ENCODE results near the gene DLK1. TPM values are rescaled to one million over a fixed set of nuclear protein-coding genes. Genes with fewer than 3 reads are reported as not detected.
A peak's percentile ranks its signal among the peaks of the same experiment; 100 is the strongest.

DLK1 gene
- polyA plus RNA-seq, 1 of the 3 experiments (the other 2 are of a cell fraction) = 1.7 TPM

- Histone ChIP-seq H3K9me3 (no peaks in the 10 kb centered on the region), H3K4me3 (ENCODE audit: low read depth in 2 of 2, low read length in 1 of 2) (no peak overlapping the region), H3K27me3 (ENCODE audit: insufficient read depth) (peaks cover 13% of the 10 kb centered on the region; the same call in 1 of the 2 replicates), H3K9me2 (no peaks in the 10 kb centered on the region), H3K36me3 (replicated peaks in 1 of 2; ENCODE audit: control insufficient read depth in 1 of 2, insufficient read depth in 2 of 2, low read length in 1 of 2) (no peaks in the 10 kb centered on the region), H4K20me1 (ENCODE audit: insufficient read depth) (no peaks in the 10 kb centered on the region), H3F3A (replicated peaks; ENCODE audit: insufficient read depth) (no peaks in the 10 kb centered on the region), H3K4me1 (ENCODE audit: control insufficient read depth in 1 of 2, insufficient read depth in 2 of 2, low read depth in 1 of 2, low read length in 1 of 2) (peaks cover 0 to 78% of the 10 kb centered on the region in 2 experiments; a peak in 1 of 4 replicates), H2AFZ (ENCODE audit: low read depth) (no peak overlapping the region), H3K4me2 (no peak overlapping the region), H3K9ac (no peak overlapping the region), H3K79me2 (ENCODE audit: insufficient read depth) (no peaks in the 10 kb centered on the region), H3K27ac (ENCODE audit: low read depth in 2 of 2, low read length in 1 of 2) (peak overlapping the region in 1 of 2 experiments; percentile 16; a peak in 1 of 4 replicates)
- ChIA-PET POLR2A (interaction anchor here (2.0 to 2.4 kb wide), 2 partner anchors 10 to 45 kb away, joined by 6 to 9 read pairs; no protein-coding TSS in a partner anchor), CTCF (interaction anchor here (0.5 to 1.7 kb wide), 7 partner anchors 12 to 306 kb away, joined by 3 to 5 read pairs (median 3); no protein-coding TSS in a partner anchor)
- whole genome bisulfite sequencing (ENCODE audit: low lambda C conversion rate) = 54% methylated on average over 15 of the region's 21 CpGs
- TF ChIP-seq POLR2AphosphoS5 (IDR thresholded peaks at IDR 0.05; ENCODE audit: low read depth, low read length) = no peak
- TF ChIP-seq TAF1 (IDR thresholded peaks at IDR 0.05; ENCODE audit: borderline replicate concordance, low read depth, low read length) = no peak
- TF ChIP-seq TEAD4 (IDR thresholded peaks at IDR 0.05; ENCODE audit: borderline replicate concordance, insufficient read depth) = no peak
- TF ChIP-seq, protein P1, sequence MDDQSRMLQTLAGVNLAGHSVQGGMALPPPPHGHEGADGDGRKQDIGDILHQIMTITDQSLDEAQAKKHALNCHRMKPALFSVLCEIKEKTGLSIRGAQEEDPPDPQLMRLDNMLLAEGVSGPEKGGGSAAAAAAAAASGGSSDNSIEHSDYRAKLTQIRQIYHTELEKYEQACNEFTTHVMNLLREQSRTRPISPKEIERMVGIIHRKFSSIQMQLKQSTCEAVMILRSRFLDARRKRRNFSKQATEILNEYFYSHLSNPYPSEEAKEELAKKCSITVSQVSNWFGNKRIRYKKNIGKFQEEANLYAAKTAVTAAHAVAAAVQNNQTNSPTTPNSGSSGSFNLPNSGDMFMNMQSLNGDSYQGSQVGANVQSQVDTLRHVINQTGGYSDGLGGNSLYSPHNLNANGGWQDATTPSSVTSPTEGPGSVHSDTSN (IDR thresholded peaks at IDR 0.05) = no peak
- no peak for TF ChIP-seq FOSL2 (IDR thresholded peaks at IDR 0.05; ENCODE audit: borderline replicate concordance, low read depth)
- TF ChIP-seq, protein P2, sequence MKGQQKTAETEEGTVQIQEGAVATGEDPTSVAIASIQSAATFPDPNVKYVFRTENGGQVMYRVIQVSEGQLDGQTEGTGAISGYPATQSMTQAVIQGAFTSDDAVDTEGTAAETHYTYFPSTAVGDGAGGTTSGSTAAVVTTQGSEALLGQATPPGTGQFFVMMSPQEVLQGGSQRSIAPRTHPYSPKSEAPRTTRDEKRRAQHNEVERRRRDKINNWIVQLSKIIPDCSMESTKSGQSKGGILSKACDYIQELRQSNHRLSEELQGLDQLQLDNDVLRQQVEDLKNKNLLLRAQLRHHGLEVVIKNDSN (IDR thresholded peaks at IDR 0.05; ENCODE audit: borderline replicate concordance, low read depth) = no peak
- TF ChIP-seq, protein P3, sequence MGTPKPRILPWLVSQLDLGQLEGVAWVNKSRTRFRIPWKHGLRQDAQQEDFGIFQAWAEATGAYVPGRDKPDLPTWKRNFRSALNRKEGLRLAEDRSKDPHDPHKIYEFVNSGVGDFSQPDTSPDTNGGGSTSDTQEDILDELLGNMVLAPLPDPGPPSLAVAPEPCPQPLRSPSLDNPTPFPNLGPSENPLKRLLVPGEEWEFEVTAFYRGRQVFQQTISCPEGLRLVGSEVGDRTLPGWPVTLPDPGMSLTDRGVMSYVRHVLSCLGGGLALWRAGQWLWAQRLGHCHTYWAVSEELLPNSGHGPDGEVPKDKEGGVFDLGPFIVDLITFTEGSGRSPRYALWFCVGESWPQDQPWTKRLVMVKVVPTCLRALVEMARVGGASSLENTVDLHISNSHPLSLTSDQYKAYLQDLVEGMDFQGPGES (IDR thresholded peaks at IDR 0.05; ENCODE audit: low read depth, low read length) = no peak
- TF ChIP-seq, protein P4, sequence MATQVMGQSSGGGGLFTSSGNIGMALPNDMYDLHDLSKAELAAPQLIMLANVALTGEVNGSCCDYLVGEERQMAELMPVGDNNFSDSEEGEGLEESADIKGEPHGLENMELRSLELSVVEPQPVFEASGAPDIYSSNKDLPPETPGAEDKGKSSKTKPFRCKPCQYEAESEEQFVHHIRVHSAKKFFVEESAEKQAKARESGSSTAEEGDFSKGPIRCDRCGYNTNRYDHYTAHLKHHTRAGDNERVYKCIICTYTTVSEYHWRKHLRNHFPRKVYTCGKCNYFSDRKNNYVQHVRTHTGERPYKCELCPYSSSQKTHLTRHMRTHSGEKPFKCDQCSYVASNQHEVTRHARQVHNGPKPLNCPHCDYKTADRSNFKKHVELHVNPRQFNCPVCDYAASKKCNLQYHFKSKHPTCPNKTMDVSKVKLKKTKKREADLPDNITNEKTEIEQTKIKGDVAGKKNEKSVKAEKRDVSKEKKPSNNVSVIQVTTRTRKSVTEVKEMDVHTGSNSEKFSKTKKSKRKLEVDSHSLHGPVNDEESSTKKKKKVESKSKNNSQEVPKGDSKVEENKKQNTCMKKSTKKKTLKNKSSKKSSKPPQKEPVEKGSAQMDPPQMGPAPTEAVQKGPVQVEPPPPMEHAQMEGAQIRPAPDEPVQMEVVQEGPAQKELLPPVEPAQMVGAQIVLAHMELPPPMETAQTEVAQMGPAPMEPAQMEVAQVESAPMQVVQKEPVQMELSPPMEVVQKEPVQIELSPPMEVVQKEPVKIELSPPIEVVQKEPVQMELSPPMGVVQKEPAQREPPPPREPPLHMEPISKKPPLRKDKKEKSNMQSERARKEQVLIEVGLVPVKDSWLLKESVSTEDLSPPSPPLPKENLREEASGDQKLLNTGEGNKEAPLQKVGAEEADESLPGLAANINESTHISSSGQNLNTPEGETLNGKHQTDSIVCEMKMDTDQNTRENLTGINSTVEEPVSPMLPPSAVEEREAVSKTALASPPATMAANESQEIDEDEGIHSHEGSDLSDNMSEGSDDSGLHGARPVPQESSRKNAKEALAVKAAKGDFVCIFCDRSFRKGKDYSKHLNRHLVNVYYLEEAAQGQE (IDR thresholded peaks at IDR 0.05; ENCODE audit: low read depth, low read length) = no peak
- no peak for TF ChIP-seq RCOR1 (IDR thresholded peaks at IDR 0.05; ENCODE audit: low read length)
- no peak for TF ChIP-seq TCF12 (IDR thresholded peaks at IDR 0.05)
- no peak for TF ChIP-seq EZH2phosphoT487 (IDR thresholded peaks at IDR 0.05; ENCODE audit: borderline replicate concordance, low read depth)
- no peak for DNase-seq
Measured at GRCh38 chr14:100723135-100723829, 3.4 kb upstream of the DLK1 start.

Measured in SK-N-SH (cell line).